ENCODE results near the gene ZNF33B.

DNA sequence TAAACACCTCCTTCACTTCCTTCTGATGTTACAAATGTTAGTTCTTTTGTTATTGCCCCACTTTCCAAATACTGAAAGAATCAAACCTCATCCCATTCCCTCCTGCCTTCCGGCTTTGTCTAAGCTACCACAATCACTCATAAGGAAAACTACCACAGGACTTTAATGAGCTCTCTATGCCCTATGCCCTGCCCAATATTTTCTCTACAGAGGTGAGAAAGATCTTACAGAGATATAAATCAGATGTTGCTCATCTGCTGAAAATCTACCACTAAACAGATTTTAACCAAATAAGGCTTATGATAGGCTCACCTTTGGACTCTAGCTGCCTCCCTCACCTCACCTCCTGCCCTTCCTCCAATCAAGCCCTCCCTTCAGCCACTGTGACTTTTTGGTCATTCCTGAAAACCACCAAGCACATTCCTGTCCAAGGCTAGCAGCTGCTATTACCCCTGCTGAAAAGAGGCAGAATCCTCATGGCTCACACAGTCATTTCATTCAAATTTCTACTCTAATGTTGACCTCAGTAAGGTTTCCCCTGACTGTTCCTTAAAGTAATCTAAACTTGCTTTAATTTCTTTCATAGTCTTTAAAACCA lies 7.7 kb downstream of the ZNF33B start:
- TF ChIP-seq, protein P1, sequence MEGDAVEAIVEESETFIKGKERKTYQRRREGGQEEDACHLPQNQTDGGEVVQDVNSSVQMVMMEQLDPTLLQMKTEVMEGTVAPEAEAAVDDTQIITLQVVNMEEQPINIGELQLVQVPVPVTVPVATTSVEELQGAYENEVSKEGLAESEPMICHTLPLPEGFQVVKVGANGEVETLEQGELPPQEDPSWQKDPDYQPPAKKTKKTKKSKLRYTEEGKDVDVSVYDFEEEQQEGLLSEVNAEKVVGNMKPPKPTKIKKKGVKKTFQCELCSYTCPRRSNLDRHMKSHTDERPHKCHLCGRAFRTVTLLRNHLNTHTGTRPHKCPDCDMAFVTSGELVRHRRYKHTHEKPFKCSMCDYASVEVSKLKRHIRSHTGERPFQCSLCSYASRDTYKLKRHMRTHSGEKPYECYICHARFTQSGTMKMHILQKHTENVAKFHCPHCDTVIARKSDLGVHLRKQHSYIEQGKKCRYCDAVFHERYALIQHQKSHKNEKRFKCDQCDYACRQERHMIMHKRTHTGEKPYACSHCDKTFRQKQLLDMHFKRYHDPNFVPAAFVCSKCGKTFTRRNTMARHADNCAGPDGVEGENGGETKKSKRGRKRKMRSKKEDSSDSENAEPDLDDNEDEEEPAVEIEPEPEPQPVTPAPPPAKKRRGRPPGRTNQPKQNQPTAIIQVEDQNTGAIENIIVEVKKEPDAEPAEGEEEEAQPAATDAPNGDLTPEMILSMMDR (IDR thresholded peaks at IDR 0.05) = no peak
- no peak for TF ChIP-seq POLR2A (IDR thresholded peaks at IDR 0.05)

Measured in body of pancreas (tissue), 4 donors.